Measurements from ENCODE around the gene NSA2.
"Not testable (repeated sequence)": the region's sequence is repeated elsewhere in the genome, so short reads cannot be mapped to it uniquely, and the experiment has no call there.

NSA2 gene

DNA sequence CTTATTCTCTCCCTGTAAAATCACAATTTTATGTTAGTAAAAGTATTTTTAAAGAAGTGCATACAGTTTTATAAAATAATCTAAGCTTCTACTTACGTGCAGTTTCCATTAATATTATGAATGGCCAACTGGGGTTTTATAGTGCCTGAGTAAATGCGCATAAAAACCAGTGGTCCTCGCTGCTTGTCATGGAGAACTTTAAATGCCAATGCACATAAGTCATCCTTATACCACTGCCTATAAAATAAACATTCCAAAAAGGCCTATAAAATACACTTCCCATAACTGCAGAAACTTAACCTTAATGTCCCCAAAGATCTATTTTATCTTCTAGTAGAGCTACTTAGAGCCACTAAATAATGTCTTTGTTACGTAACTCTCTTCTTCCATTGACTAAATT, 28.6 kb upstream of the NSA2 start:
- ATAC-seq (ENCODE audit: low read depth), result no peak
- H3K36me3 ChIP-seq (ENCODE audit: low read depth), result peaks cover 95% of the 10 kb centered on the region

DNA sequence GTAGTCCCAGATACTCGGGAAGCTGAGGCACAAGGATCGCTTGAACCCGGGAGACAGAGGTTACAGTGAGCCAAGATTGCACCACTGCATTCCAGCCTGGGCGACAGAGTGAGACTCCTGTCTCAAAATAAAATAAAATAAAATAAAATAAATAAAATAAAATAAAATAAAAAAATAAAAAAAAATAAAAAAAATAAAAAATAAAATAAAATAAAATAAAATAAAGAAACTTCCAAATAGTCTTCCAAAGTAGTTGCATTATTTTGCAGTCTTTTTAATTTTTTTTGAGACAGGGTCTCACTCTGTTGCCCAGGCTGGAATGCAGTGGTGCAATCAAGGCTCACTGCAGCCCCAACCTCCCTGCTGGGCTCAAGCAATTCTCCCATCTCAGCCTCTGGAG, 18.3 kb upstream of the NSA2 start:
- H3K27me3 ChIP-seq (ENCODE audit: insufficient read depth, poor library complexity, severe bottlenecking); ATAC-seq (ENCODE audit: low read depth); H3K4me3 ChIP-seq (ENCODE audit: severe bottlenecking); H3K4me1 ChIP-seq (ENCODE audit: insufficient read depth, poor library complexity, severe bottlenecking); H3K27ac ChIP-seq (ENCODE audit: poor library complexity, severe bottlenecking); DNase-seq (ENCODE audit: low spot score); H3K9me3 ChIP-seq (ENCODE audit: severe bottlenecking): not testable (repeated sequence)
- peaks cover 97% of the 10 kb centered on the region for H3K36me3 ChIP-seq (ENCODE audit: low read depth)

More for the DNA sequence above, 28.6 kb upstream of the NSA2 start:
- no peak overlapping the region for H3K4me3 ChIP-seq (ENCODE audit: severe bottlenecking)
- H3K27ac ChIP-seq (ENCODE audit: poor library complexity, severe bottlenecking), result no peak overlapping the region
- no peak for DNase-seq (ENCODE audit: low spot score)
- no peaks in the 10 kb centered on the region for H3K27me3 ChIP-seq (ENCODE audit: insufficient read depth, poor library complexity, severe bottlenecking)
- TF ChIP-seq, protein P1, sequence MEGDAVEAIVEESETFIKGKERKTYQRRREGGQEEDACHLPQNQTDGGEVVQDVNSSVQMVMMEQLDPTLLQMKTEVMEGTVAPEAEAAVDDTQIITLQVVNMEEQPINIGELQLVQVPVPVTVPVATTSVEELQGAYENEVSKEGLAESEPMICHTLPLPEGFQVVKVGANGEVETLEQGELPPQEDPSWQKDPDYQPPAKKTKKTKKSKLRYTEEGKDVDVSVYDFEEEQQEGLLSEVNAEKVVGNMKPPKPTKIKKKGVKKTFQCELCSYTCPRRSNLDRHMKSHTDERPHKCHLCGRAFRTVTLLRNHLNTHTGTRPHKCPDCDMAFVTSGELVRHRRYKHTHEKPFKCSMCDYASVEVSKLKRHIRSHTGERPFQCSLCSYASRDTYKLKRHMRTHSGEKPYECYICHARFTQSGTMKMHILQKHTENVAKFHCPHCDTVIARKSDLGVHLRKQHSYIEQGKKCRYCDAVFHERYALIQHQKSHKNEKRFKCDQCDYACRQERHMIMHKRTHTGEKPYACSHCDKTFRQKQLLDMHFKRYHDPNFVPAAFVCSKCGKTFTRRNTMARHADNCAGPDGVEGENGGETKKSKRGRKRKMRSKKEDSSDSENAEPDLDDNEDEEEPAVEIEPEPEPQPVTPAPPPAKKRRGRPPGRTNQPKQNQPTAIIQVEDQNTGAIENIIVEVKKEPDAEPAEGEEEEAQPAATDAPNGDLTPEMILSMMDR (IDR thresholded peaks at IDR 0.05; ENCODE audit: poor library complexity, severe bottlenecking), result no peak
- H3K4me1 ChIP-seq (ENCODE audit: insufficient read depth, poor library complexity, severe bottlenecking), result no peaks in the 10 kb centered on the region
- no peaks in the 10 kb centered on the region for H3K9me3 ChIP-seq (ENCODE audit: severe bottlenecking)

DNA sequence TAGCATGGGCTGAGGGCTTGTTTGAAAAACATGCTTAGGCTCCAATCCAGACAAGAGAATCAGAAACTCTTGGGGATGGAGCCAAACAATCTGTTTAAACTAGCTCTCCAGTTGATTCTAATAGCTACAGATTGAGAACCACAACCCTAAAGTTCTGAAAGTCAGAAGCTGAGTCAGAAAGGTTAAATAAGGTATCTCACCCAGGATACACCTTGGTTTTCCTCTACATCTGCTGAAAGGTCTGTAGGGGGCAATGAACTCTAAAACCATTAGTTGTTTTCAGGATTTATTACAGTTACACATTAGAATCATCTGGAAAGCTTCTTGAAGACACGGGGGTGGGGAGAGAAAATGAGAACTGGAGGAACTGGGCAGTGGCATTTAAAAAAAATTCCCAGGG, 5.8 kb upstream of the NSA2 start:
- DNase-seq (ENCODE audit: low spot score) (no peak), ATAC-seq (ENCODE audit: low read depth) (peak; percentile 59)
- Histone ChIP-seq H3K4me1 (ENCODE audit: insufficient read depth, poor library complexity, severe bottlenecking) (peaks cover 53% of the 10 kb centered on the region), H3K9me3 (ENCODE audit: severe bottlenecking) (peaks cover 5% of the 10 kb centered on the region), H3K4me3 (ENCODE audit: severe bottlenecking) (no peak overlapping the region), H3K27me3 (ENCODE audit: insufficient read depth, poor library complexity, severe bottlenecking) (no peaks in the 10 kb centered on the region), H3K36me3 (ENCODE audit: low read depth) (peaks cover 75% of the 10 kb centered on the region), H3K27ac (ENCODE audit: poor library complexity, severe bottlenecking) (peak overlapping the region; percentile 97)
- TF ChIP-seq, protein P1 (IDR thresholded peaks at IDR 0.05; ENCODE audit: poor library complexity, severe bottlenecking), result peak; percentile 30

DNA sequence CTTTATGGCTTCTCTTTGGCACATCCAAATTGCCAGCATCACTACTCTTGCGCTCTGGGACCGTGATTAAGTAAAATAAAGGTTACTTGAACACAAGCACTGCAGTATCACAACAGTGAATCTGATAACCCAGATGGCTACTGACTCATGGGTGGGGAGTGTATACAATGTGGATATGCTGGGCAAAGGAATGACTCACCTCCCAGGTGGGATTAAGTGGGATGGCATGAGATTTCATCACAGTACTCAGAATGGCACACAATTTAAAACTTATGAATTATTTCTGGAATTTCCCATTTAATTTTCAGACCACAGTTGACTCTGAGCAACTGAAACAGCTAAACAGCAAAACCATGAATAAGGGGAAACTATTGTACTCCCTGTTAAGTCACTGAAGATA, 4.5 kb upstream of the NSA2 start:
- Histone ChIP-seq H3K4me1 (ENCODE audit: insufficient read depth, poor library complexity, severe bottlenecking) (peaks cover 53% of the 10 kb centered on the region), H3K36me3 (ENCODE audit: low read depth) (peaks cover 61% of the 10 kb centered on the region), H3K27me3 (ENCODE audit: insufficient read depth, poor library complexity, severe bottlenecking) (no peaks in the 10 kb centered on the region), H3K4me3 (ENCODE audit: severe bottlenecking) (no peak overlapping the region), H3K27ac (ENCODE audit: poor library complexity, severe bottlenecking) (peak overlapping the region; percentile 97), H3K9me3 (ENCODE audit: severe bottlenecking) (no peaks in the 10 kb centered on the region)
- DNase-seq (ENCODE audit: low spot score) (peak; percentile 89), ATAC-seq (ENCODE audit: low read depth) (peak; percentile 85)
- TF ChIP-seq, protein P1 (IDR thresholded peaks at IDR 0.05; ENCODE audit: poor library complexity, severe bottlenecking), result no peak

- Histone ChIP-seq H3K4me1 (ENCODE audit: insufficient read depth, poor library complexity, severe bottlenecking) (peaks cover 57% of the 10 kb centered on the region), H3K27ac (ENCODE audit: poor library complexity, severe bottlenecking) (peak overlapping the region; percentile 97), H3K27me3 (ENCODE audit: insufficient read depth, poor library complexity, severe bottlenecking) (no peaks in the 10 kb centered on the region), H3K9me3 (ENCODE audit: severe bottlenecking) (no peaks in the 10 kb centered on the region), H3K36me3 (ENCODE audit: low read depth) (peaks cover 58% of the 10 kb centered on the region), H3K4me3 (ENCODE audit: severe bottlenecking) (no peak overlapping the region)
- ATAC-seq (ENCODE audit: low read depth), result no peak
- TF ChIP-seq, protein P1 (IDR thresholded peaks at IDR 0.05; ENCODE audit: poor library complexity, severe bottlenecking), result no peak
- DNase-seq (ENCODE audit: low spot score), result no peak
Observed at GRCh38 chr5:74763504-74763903, 3.5 kb upstream of the NSA2 start.
